GM18498 (cell line): ENCODE measurements around the gene FBP2.

Experiments
- ATAC-seq: cut with Tn5 transposase; IDR thresholded peaks from one replicate; pipeline ENCODE4 v1.9.1; 2021; ENCODE audit warnings: mild to moderate bottlenecking, moderate library complexity; ENCODE audit not compliant: unreplicated experiment

Gene FBP2

DNA sequence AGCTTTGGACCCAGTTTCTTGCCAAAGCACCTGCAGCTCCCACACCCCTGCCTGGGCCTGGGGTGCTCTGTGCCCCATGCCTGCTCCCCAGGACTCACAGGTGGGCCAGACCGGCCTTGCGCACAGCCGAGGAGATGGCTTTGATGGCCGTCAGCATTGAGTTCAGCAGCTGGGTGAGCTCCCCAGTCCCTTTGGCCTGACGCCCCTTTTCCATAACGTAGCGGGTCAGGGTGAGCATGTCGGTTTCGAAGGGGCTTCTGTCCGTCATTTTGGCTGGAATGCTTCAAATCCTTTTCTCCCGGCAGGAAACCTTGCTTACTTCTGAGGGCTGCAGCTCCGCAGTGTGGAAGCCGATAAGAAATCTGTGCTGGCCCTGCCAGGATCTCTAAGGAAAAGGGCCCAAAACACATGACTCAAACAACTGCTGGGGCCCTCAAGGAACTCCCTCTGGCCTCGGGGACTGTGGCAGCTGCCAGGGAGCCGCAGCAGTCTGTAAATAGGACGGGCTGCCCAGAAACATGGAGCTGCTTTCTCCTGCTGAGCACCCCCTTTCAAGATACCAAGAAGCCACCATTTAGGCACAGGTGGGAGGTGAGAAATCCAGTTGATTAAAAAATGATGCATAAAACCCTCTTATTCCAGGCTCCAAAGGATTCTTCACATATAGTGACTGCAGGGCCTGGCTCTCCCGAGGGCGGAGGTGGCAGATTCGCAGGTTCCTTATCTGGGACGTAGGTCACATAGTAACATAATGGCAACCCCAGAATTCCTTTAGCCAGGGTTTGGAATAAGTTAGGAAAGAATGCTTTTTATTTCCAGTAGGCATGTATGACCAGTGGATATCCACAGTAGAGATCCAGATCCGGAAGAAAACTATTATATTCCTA is at the start of gene FBP2:
Gene FBP2 (minus strand): TSS at position 366 of the 887 bp plus-strand sequence. CDS start 98 bp downstream, at position 268.
- ATAC-seq, result no peak

- ATAC-seq, result no peak
These were observed 49.6 kb upstream of the FBP2 start for GRCh38 chr9:94643176-94643575.

DNA sequence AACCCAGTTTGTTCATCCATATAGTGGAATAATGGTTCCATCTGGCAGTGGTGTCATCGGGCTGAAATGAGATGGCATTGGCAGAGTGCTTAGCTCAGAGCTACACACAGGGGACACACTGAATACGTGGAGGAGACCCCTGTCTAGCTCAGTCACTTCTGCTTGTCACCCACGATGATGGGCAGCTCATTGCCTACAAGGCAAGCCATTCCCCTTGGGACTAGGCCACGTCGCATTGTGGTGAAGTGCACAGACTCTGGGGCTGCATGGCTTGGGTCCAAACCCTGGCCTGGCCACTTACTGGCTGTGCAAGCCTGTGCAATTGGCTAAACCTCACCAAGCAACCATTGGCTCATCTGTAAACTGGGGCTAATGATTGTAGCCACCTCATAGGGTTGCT is 48.9 kb upstream of the FBP2 start:
- no peak for ATAC-seq

DNA sequence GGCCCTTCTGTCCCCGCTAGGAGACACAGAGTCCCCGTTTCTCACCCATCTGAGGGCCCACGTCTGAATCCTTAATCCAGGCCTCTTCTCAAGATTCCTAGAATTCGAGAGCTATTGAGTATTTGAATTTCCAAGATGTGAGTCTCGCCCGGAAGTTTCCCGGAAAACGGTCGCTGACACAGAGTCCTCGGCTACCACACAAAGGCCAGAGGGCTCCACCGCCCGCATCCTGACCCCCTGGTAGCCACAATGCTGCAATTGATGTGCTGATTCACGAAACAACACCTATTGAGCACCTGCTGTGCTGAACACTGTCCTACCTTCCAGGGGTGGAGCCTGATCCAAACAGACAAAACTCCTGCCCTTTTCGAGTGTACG is 46.4 kb upstream of the FBP2 start:
- ATAC-seq, result no peak

DNA sequence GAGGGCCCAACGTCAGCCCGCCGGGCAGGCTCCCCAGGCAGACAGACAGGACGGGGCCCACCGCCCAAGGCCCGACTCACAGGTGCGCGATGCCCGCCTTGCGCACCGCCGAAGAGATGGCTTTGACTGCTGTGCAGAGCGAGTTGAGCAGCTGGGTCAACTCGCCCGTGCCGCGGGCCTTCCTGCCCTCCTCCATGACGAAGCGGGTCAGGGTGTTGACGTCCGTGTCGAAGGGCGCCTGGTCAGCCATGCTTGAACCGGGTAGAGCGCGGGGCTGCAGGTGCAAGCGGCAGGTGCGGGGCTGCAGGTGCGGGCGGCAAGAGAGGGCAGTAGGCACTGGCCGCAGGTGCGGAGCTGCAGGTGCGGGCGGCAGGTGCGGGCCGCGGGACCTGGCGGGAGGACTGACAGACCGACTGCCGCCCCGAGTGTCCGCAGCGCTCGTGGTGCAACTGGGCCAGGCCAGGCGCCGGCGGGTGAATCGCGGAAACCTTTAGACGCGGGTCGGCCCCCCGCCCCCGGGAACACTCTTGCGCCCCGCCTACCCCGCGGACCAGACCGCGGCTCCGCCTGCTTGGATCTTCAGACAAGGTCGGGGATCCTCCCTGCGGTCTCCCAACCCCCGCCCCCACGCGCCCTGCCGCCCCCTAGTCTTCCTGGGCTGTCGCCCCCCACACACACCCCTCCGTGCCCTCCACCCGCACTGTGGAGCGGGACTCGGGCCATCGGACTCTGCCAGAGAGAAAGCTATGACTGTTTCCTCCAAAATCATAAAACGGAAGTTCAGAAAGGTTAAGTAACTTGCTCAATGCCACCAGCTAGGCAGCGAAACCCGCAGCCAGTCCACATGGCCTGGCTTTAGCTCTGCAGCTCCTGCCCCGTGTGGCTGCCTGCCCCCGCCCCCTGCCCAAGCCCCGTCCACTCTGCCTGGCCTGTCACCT is 45.7 kb upstream of the FBP2 start, which contains the start of gene FBP1:
Gene FBP1 (minus strand): TSS at position 458 of the 938 bp plus-strand sequence. CDS start 208 bp downstream, at position 250.
- peak; percentile 62 for ATAC-seq

DNA sequence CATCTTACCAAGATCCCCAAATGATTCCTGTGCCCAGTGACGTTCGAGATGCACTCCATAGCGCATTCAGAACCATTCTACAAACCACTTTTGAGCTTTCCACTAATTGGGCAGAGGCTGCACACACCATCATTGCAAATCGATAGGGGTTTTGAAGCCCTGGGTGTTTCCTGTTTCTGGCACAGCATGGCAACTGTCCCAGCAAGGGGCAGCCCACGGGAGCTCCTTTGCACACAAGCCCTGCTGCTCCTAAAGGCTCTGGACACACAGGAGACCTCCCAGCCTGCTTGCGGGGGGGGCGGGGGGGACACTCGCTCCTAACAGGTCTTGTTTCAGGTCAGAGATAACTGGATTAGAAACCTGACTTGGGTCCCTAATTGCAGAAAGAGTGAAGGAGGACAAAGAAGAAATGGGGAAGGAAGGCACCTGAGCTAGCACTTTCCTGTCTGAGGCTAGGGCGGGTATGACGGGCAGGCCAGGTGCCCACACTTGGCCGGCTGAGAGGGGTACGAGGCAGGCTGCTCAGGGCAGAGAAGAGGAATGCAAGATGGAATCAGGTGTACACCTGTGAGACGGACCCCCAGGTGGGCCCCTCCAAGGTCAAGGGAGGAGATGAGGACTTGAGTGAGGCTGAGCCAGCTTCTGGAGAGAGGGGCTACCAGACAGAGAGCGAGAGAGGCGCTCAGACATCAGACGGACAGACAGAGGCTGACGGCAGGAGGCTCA is 44.9 kb upstream of the FBP2 start:
- no peak for ATAC-seq

GRCh38 chr9:94632737-94633136 is 39.1 kb upstream of the FBP2 start:
- no peak for ATAC-seq

DNA sequence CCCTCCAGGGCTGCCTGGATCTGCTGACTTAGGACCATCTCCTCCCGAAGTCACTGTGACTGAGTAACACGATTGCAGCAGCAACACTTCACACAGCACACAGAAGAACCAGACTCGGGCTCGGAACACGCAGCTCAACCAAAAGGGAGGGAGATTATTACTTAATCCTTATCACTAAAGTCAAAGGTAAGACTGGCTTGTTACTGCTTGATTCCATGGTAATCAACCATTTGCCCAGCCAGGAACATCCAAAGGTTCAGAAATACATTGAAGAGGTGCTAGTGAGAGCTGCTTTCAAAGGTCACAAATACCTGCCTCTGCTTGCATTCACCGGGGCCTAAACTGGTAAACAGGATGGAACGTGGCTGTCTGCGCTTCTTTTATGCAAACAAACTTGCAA is 38.0 kb upstream of the FBP2 start:
- no peak for ATAC-seq

DNA sequence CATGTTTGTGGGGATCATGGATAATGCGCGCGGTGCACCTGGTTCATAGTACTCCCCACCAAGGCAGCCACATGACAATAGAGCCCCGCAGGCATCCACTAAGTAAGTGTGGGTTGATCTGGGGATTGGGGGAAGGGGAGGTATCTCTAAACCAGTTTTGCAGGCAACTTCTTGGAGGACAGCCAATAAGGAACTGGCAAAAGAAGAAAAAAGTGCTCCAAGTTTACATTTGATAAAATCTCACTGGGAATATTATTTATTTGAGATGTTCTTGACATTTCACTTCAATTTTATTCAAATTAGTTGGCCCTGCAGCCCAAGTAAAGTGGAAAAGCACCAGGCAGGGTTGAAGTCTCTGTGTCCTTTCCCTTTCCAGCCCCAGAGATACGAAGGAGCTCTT is 37.2 kb upstream of the FBP2 start:
- ATAC-seq, result no peak

GRCh38 chr9:94630281-94630680 is 36.7 kb upstream of the FBP2 start:
- ATAC-seq, result no peak

DNA sequence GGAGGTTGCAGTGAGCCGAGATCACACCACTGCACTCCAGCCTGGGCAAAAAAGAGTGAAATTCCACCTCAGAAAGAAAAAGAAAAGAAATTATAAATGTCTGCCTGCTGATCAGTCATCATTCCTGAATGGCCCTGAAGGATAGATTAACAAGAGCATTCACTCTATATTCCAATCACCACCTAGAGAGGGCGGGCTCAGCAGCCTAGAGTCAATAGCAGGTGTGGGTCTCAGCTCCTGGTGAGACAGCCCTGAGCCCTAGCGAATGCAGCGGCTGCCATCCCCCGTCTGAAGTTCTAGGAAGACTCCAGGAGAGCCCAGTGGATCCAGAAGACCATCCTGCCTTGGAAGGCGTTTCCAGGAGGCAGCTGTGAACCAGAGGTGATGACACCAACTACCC is 33.7 kb upstream of the FBP2 start:
- no peak for ATAC-seq

GRCh38 chr9:94625835-94626234 is 32.2 kb upstream of the FBP2 start:
- ATAC-seq, result no peak

DNA sequence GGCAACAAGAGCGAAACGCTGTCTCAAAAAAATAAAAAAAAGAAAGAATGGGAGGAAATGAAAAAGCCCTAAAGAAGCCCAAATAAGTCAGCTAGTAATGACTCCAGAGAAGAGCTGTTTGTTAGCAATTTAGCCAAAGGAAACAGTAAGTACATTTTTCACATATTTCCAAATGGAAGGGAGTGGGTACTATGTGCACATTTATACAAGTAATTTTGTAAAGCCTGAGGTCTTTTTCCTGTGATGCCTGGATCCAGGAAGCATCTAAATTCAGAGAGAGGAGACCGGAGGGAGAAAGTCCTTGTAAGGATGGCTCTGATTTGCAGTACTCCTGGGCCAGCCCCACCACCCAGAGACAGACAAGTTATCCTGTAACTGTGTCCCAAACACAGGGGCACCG is 31.0 kb upstream of the FBP2 start:
- no peak for ATAC-seq

DNA sequence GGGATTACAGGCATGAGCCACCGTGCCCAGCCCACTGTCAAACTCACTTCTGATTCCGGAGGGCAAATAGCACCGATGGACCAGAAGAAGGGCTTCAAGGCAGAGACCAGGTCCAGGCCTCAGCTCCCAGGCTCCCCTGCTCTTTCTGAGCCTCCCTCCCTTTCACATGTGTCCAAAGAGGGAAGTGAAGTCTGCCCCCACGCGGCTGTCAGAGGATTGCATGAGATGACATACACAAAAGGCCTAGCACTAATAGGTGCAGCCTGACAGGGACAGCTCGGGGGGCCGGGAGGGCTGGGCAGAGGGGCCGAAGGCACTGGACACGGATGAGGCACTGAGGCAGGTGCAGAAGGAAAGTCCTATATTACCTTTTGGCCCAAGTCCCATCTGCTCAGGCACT is 29.6 kb upstream of the FBP2 start:
- ATAC-seq, result no peak

DNA sequence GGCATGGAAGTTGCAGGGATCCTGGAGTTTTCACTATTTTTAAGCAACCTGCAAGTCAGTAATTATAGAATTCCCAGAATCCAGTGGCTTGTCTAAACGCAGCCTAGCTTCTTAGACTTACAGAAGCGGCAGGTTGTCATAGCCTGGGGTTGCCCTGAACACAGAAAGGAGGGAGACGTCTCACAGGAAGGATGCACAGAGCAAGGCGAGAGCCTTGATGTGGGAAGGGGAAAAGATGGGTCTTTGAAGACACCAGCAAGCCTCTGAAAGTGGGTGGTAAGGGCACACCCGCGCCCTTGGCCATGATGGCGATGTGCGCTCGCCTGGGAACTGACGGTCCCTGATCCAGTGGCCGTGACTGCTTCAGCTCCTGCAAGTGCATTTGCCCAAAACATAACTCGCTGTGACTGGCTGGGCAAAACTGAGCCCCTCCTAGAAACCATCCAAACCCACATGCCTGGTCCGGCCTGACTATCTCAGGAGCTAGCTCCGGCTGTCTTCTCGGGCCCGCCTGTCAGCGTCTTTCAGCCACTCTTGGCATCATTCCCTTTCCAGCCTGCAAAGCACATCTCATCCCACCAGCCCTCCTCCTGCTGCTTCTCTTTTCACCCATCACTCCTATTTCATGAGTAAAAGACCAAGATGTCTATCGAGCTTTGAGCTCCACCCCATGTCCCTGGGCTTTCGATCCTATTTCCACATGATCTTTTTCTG is 28.6 kb upstream of the FBP2 start:
- ATAC-seq, result no peak

DNA sequence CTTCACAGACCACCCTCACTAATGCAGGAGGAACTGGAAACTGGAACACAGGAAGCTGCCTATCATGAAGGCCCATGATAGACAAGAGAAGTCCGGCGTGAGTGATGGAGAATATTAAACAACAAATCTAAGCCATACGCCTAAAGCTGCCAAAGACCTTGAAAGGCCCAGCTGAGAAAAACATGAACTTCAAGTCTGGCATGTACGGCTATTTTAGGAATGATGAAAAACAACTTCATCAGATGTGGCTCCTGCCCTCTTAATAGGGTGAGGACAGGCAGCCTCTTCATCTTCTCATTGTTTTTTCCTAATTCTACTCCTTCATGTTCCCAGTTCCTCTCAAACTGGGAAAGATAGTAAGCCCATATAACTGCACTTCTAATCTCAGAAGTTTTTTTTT is 25.4 kb upstream of the FBP2 start:
- no peak for ATAC-seq

GRCh38 chr9:94613003-94613402 is 19.4 kb upstream of the FBP2 start:
- ATAC-seq, result no peak

DNA sequence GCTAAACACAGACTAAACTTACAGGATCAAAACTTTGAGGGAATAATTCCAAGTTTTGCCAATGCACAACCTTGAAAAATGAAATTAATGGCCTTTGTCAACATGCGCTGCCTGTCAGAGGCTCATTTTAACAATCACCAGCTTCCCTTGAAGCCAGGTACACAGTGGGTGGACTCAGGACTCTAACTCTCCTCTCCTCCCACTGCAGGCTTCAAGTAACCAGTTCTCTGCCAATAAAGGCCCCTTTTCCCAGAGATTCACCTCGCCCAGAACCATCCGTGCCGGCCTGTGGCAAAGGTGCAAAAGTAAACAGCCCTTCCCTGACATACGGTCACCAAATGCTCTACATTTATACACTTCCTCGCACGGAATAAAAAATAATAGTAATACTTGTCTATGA is 18.4 kb upstream of the FBP2 start:
- no peak for ATAC-seq

DNA sequence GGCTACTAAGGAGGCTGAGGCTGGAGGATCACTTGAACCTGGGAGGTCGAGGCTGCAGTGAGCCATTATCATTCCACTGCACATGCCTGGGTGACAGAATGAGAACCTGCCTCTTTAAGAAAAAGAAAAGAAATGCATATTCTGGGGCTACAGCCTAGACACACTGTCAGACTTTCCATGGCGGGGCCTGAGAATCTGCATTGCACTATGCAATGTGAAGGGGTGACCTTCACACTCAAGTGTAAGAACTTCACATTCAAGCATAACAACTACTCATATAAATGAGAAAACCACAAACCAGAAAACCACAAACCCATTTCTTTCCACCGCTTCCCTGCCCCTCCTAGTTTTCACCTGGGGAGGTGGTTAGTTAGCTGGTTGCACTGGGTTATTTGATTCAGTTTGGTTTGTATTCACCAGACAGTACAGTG is 18.0 kb upstream of the FBP2 start:
- ATAC-seq, result no peak

DNA sequence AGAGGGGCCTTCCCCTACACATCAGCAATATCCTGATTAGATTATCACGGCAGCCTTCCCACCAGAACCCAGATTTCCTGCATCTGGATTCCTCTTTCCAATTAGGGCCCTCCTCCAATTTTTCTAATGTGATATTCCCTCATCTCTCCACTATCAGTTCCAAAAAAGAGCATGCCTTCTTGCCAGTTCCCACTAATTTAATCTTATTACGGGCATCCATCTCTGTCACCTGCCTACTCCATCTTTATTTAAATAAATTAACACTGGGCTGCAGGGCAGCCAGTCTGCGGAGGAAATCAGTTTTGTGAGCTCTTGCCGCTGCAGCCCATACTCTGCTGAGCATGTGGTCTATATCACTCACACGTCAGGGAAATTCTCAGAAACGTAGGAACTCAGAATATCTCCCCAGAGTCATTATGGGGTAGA is 16.6 kb upstream of the FBP2 start:
- no peak for ATAC-seq

DNA sequence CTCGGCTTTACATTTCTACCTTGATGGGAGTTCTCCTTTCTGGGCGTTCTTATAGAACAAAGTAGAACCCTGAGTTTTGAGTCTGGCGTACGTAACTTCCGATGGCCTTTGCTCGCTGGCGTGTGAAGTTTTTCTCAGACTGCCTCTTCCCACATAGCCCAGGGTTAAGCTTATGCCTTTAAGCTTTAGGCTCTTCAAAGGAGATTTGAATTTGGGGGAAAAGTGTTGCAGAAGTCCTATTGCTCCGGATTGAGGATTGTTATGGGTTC is 13.7 kb upstream of the FBP2 start:
- ATAC-seq, result no peak
